Heart left ventricle (tissue), 13 donors: ENCODE results near the gene MS4A4E.

Source experiments
- POLR2A ChIP-seq, 2 donors: fragments of 450-650 bp; IDR thresholded peaks; one replicate each; pipeline ENCODE4 v1.6.1; 2017; ENCODE audit warnings: antibody characterized with exemption in 2 of 2, mild to moderate bottlenecking in 2 of 2, moderate library complexity in 2 of 2
- TF ChIP-seq, protein P1 (sequence below), 12 donors: fragments of 200-600 bp; sonication (generic) in 4 of 12; IDR thresholded peaks; one replicate each; pipeline versions ENCODE4 v1.5.0 to v1.8.0; 2018 to 2022; ENCODE audit warnings: antibody characterized with exemption in 12 of 12, mild to moderate bottlenecking in 5 of 12
- donor health status: ischemic (EF 13 %, LVEDD 7.1; RV severe dilation, severe dysfunction).
- donor health status: DM: no; HTN: yes; CAD: no.
- donor health status: DM: no; HTN: no; CAD: no.
- donor health status: ischemic (EF 25% LVEDD 6.9; RV normal size, moderate dysfunction).
- donor health status: ischemic (EF 25% LVEDD 5.7; RV mildly dilated, moderate dysfunction).
- donor health status: ischemic (EF 35%, LVEDD 5.7; RV mildly dilated, moderate dysfunction).
- donor health status: nonischemic (EF 11% LVEDD 7.7; RV severe dilation, severe dysfunction).
- donor health status: DM: yes; HTN: yes; CAD: no.
- donor health status: PGD.
- donor health status: ischemic (EF 29% LVEDD 5.4; RV normal size, mild dysfunction).
- donor health status: nonischemic (EF 23%, LVEDD 6.1; RV moderate dilation, normal function).

DNA sequence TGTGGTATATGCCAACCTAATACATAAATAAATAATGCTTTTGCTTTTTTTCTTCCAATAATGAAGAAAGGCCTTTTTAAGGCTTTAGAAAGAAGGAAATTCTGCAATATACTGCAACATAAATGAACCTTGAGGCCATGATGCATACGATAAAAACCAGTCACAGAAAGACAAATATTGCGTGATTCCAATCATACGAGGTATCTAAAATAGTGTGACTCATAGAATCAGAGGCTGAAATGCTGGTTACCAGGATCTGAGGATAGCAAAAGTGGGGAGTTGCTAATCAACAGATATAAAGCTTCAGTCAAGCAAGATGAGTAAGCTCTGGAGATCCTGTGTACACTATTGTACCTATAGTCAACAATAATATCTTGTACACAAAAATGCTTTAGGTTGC lies 84.3 kb downstream of the MS4A4E start:
- TF ChIP-seq, protein P1, sequence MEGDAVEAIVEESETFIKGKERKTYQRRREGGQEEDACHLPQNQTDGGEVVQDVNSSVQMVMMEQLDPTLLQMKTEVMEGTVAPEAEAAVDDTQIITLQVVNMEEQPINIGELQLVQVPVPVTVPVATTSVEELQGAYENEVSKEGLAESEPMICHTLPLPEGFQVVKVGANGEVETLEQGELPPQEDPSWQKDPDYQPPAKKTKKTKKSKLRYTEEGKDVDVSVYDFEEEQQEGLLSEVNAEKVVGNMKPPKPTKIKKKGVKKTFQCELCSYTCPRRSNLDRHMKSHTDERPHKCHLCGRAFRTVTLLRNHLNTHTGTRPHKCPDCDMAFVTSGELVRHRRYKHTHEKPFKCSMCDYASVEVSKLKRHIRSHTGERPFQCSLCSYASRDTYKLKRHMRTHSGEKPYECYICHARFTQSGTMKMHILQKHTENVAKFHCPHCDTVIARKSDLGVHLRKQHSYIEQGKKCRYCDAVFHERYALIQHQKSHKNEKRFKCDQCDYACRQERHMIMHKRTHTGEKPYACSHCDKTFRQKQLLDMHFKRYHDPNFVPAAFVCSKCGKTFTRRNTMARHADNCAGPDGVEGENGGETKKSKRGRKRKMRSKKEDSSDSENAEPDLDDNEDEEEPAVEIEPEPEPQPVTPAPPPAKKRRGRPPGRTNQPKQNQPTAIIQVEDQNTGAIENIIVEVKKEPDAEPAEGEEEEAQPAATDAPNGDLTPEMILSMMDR (IDR thresholded peaks at IDR 0.05), result no peak
- no peak for TF ChIP-seq POLR2A (IDR thresholded peaks at IDR 0.05)
